ENCODE data around the gene EHMT1. TPM values are rescaled to one million over a fixed set of nuclear protein-coding genes. Genes with fewer than 3 reads are reported as not detected.

EHMT1 gene
- total RNA-seq, 1 donor from 2014 or later = 162 TPM

DNA sequence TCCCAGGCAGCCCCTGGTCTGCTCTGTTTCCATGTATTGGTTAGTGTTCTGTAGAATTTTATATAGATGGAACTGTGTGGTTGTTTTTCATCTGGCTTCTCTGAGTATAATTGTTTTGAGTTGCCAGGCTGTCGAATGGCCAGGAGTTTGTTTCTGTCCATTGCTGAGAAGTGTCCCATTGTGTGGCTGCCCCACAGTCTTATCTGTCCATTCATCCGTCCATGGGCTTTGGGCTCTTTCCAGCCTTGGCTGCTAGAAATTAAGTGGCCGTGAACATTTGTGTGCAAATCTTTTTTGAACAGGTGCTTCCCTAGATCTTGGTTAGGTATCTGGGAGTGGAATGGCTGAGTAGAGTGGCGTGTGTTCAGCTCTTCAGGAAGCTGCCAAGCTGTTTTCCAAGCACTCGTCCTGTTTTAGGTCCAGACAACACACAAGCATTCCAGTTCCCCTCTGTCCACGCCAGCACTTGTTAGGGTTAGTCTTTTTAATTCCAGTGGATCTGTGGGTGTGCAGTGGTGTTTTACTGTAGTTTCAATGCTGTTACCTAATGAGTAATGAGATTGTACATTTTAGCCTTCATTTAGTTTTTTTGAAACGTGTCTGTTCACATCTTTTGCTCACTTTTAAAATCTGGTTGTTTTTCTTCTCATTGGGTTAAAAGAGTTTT, 136.6 kb downstream of the EHMT1 start:
- H3K36me3 Mint-ChIP-seq (ENCODE audit: unreplicated experiment) = peaks cover 14% of the 10 kb centered on the region
- TF ChIP-seq CTCF (IDR thresholded peaks at IDR 0.05; ENCODE audit: partially characterized antibody, unreplicated experiment) = no peak
- H3K27me3 Mint-ChIP-seq (ENCODE audit: unreplicated experiment) = peaks cover 6% of the 10 kb centered on the region
- no peak overlapping the region for H3K4me3 Mint-ChIP-seq (ENCODE audit: unreplicated experiment)
- H3K27ac Mint-ChIP-seq (ENCODE audit: unreplicated experiment) = no peak overlapping the region
- no peak for DNase-seq
- peaks cover 16% of the 10 kb centered on the region for H3K4me1 Mint-ChIP-seq (ENCODE audit: low read depth, unreplicated experiment)
- peaks cover 15% of the 10 kb centered on the region for H3K9me3 Mint-ChIP-seq (ENCODE audit: unreplicated experiment)

DNA sequence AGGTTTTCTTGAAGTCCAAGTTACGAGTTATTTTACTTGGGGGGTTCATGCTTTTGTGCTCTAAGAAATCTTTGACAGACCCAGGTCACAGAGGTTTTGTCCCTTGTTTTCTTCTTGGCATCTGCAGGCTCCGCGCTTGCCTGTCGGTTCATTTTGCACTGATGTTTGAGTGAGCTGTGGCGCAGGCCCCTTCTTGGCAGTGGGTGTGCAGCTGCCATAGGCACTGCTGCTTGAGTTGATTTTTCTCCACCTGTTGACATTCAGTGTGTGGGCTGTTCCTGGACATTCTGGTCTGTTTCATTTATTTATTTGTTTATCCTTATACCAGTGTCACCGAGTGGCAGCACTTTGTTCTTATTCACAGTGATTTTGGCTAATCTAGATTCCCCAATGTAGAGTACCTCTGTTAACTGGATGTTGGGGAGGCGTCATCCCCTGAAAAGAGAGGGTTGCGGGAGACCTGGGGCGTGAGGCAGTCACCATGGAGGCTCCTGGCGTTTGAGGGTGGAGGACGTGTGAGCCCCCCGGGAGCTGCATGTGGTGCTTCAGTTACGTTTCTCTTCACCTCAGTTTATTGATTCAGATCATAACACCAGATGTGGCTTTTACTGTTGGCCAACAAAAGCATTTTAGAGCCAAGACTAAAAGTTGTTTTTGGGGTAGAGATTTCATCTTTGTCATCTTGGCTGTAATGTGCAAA, 137.4 kb downstream of the EHMT1 start:
- Mint-ChIP-seq H3K4me1 (ENCODE audit: low read depth, unreplicated experiment) (peaks cover 13% of the 10 kb centered on the region), H3K9me3 (ENCODE audit: unreplicated experiment) (peaks cover 12% of the 10 kb centered on the region), H3K4me3 (ENCODE audit: unreplicated experiment) (no peak overlapping the region), H3K27me3 (ENCODE audit: unreplicated experiment) (peaks cover 3% of the 10 kb centered on the region), H3K36me3 (ENCODE audit: unreplicated experiment) (peaks cover 14% of the 10 kb centered on the region), H3K27ac (ENCODE audit: unreplicated experiment) (no peak overlapping the region)
- DNase-seq = no peak
- no peak for TF ChIP-seq CTCF (IDR thresholded peaks at IDR 0.05; ENCODE audit: partially characterized antibody, unreplicated experiment)

GRCh38 chr9:137757139-137757538, 138.3 kb downstream of the EHMT1 start:
- no peak for TF ChIP-seq CTCF (IDR thresholded peaks at IDR 0.05; ENCODE audit: partially characterized antibody, unreplicated experiment)
- H3K4me3 Mint-ChIP-seq (ENCODE audit: unreplicated experiment) = no peak overlapping the region
- peaks cover 14% of the 10 kb centered on the region for H3K36me3 Mint-ChIP-seq (ENCODE audit: unreplicated experiment)
- H3K9me3 Mint-ChIP-seq (ENCODE audit: unreplicated experiment) = peaks cover 12% of the 10 kb centered on the region
- H3K27ac Mint-ChIP-seq (ENCODE audit: unreplicated experiment) = no peak overlapping the region
- DNase-seq = no peak
- peaks cover 3% of the 10 kb centered on the region for H3K27me3 Mint-ChIP-seq (ENCODE audit: unreplicated experiment)
- peaks cover 13% of the 10 kb centered on the region for H3K4me1 Mint-ChIP-seq (ENCODE audit: low read depth, unreplicated experiment)

GRCh38 chr9:137757613-137758029, 138.8 kb downstream of the EHMT1 start:
- H3K36me3 Mint-ChIP-seq (ENCODE audit: unreplicated experiment) = peaks cover 18% of the 10 kb centered on the region
- no peak overlapping the region for H3K4me3 Mint-ChIP-seq (ENCODE audit: unreplicated experiment)
- H3K27me3 Mint-ChIP-seq (ENCODE audit: unreplicated experiment) = peaks cover 3% of the 10 kb centered on the region
- no peak overlapping the region for H3K27ac Mint-ChIP-seq (ENCODE audit: unreplicated experiment)
- TF ChIP-seq CTCF (IDR thresholded peaks at IDR 0.05; ENCODE audit: partially characterized antibody, unreplicated experiment) = no peak
- no peak for DNase-seq
- H3K4me1 Mint-ChIP-seq (ENCODE audit: low read depth, unreplicated experiment) = peaks cover 16% of the 10 kb centered on the region
- peaks cover 13% of the 10 kb centered on the region for H3K9me3 Mint-ChIP-seq (ENCODE audit: unreplicated experiment)

GRCh38 chr9:137758067-137758466, 139.3 kb downstream of the EHMT1 start:
- Mint-ChIP-seq H3K27ac (ENCODE audit: unreplicated experiment) (no peak overlapping the region), H3K4me1 (ENCODE audit: low read depth, unreplicated experiment) (peaks cover 16% of the 10 kb centered on the region), H3K9me3 (ENCODE audit: unreplicated experiment) (peaks cover 8% of the 10 kb centered on the region), H3K27me3 (ENCODE audit: unreplicated experiment) (peaks cover 3% of the 10 kb centered on the region), H3K4me3 (ENCODE audit: unreplicated experiment) (no peak overlapping the region), H3K36me3 (ENCODE audit: unreplicated experiment) (peaks cover 19% of the 10 kb centered on the region)
- TF ChIP-seq CTCF (IDR thresholded peaks at IDR 0.05; ENCODE audit: partially characterized antibody, unreplicated experiment) = no peak
- no peak for DNase-seq
